K562 (cell line): ENCODE results near the gene GDPD2. TPM values are rescaled to one million over a fixed set of nuclear protein-coding genes. Genes with fewer than 3 reads are reported as not detected.
A peak's percentile ranks its signal among the peaks of the same experiment; 100 is the strongest.

Source experiments
- CHD7 ChIP-seq: fragments of 200-600 bp; sonication (generic); IDR thresholded peaks from one replicate; pipeline ENCODE4 v1.6.1; 2012; ENCODE audit warnings: mild to moderate bottlenecking, low read depth, low read length, inconsistent platforms
- DMBX1 ChIP-seq: fragments of 250-450 bp; sonication (Bioruptor Pico); IDR thresholded peaks from 2 replicates; pipeline ENCODE4 v1.8.0; 2022; ENCODE audit warnings: inconsistent platforms, mild to moderate bottlenecking, moderate library complexity, borderline replicate concordance
- MXI1 ChIP-seq: IDR thresholded peaks from 2 replicates; pipeline ENCODE4 v1.6.1; 2011; ENCODE audit warnings: low read depth, mild to moderate bottlenecking, improper control_type of control experiment, low read length
- PBX2 ChIP-seq, 2 experiments: IDR thresholded peaks in 1 of 2; conservative IDR thresholded peaks in 1 of 2; 2 replicates each; pipeline ENCODE4 v1.6.1; 2016; ENCODE audit warnings: low read depth in 2 of 2, mild to moderate bottlenecking in 1 of 2, missing compliant biosample characterization in 1 of 2, missing genetic modification characterization in 1 of 2, moderate library complexity in 1 of 2
- POLR2A ChIP-seq: fragments of 450-650 bp; conservative IDR thresholded peaks from 2 replicates; pipeline ENCODE4 v1.6.1; 2016
- SMARCA4 ChIP-seq: fragments of 450-650 bp; IDR thresholded peaks from 2 replicates; pipeline ENCODE4 v1.6.1; 2016
- TBP ChIP-seq: optimal IDR thresholded peaks from 2 replicates; pipeline ENCODE3; 2011; ENCODE audit warnings: low read depth, low read length, improper control_type of control experiment
- ZNF224 ChIP-seq: sonication (generic); formaldehyde crosslinking; IDR thresholded peaks from 2 replicates; pipeline ENCODE4 v1.8.0; 2022; ENCODE audit warnings: mild to moderate bottlenecking, missing genetic modification reagents
- ZNF592 ChIP-seq: fragments of 450-650 bp; IDR thresholded peaks from 2 replicates; pipeline ENCODE4 v1.6.1; 2017; ENCODE audit warnings: antibody characterized with exemption, mild to moderate bottlenecking
- ZNF780A ChIP-seq: fragments of 250-450 bp; sonication (Bioruptor Pico); IDR thresholded peaks from 2 replicates; pipeline ENCODE4 v1.5.0; 2021; ENCODE audit warnings: mild to moderate bottlenecking
- polyA plus RNA-seq, 8 experiments: library from polyadenylated mRNA; depleted of rRNA in 4 of 8; stranded (reverse) in 5 of 8; unstranded in 3 of 8; fragments of >200 nt; fragmentation: Nextera tagmentation in 2 of 8; fragmentation: Illumina TruSeq in 1 of 8; extraction: Ambion mirVana in 2 of 8; extraction: Trizol in 1 of 8; gene quantifications; 2 replicates each; pipeline versions ENCODE4 v1.2.1 to v1.2.3, GENCODE V29; 2011 to 2014; ENCODE audit warnings: inconsistent platforms in 1 of 8, missing spikeins in 1 of 8
- total RNA-seq, 7 experiments: library from RNA; depleted of rRNA in 6 of 7; stranded (reverse); fragments of >200 nt in 6 of 7; fragmentation: Illumina TruSeq in 2 of 7; extraction: Trizol in 2 of 7; gene quantifications; 2 replicates each; pipeline versions ENCODE4 v1.2.1 to v1.2.3, GENCODE V29; 2011 to 2021; ENCODE audit warnings: low replicate concordance in 1 of 7

Gene GDPD2
- total and polyA plus RNA-seq, 9 of the 15 experiments (the other 6 are each of a cell fraction or from before 2014, with no cell fraction given) = not detected

GRCh38 chrX:70433848-70434351 lies 10.8 kb downstream of the GDPD2 start (continued):
- TF ChIP-seq CHD7 = no peak
- no peak for TF ChIP-seq ZNF780A (CRISPR knock-in tag)
- TF ChIP-seq ZNF224 (CRISPR knock-in tag) = no peak
- TF ChIP-seq ZNF592 = no peak
- TF ChIP-seq DMBX1 (CRISPR knock-in tag) = no peak
- no peak for TF ChIP-seq MXI1
- TF ChIP-seq PBX2 (CRISPR knock-in tag; IDR thresholded peaks at IDR 0.05; ENCODE audit: low read depth) = no peak
- no peak for TF ChIP-seq PBX2 (tag; conservative IDR thresholded peaks at IDR 0.05; ENCODE audit: low read depth)
- TF ChIP-seq POLR2A = peak; percentile 55
- no peak for TF ChIP-seq TBP
- peak; percentile 93 for TF ChIP-seq SMARCA4
